Panc1 (cell line): ENCODE data around the gene INPPL1.

ENCODE experiments used
- CTCF ChIP-seq: fragments of 450-650 bp; IDR thresholded peaks from 2 replicates; pipeline ENCODE4 v1.5.1; 2017; ENCODE audit warnings: mild to moderate bottlenecking
- POLR2AphosphoS5 ChIP-seq: IDR thresholded peaks from 2 replicates; pipeline ENCODE4 v1.6.1; 2012; ENCODE audit warnings: mild to moderate bottlenecking, low read depth, low read length, moderate library complexity
- REST ChIP-seq, 2 experiments: IDR thresholded peaks; 2 replicates each; pipeline ENCODE4 v1.6.1; 2011 to 2012; ENCODE audit warnings: low read depth in 2 of 2, control low read depth in 1 of 2, low read length in 1 of 2, mild to moderate bottlenecking in 1 of 2, moderate library complexity in 1 of 2; ENCODE audit not compliant: insufficient read depth in 1 of 2
- SIN3A ChIP-seq: IDR thresholded peaks from 2 replicates; pipeline ENCODE4 v1.6.1; 2012; ENCODE audit warnings: low read depth, mild to moderate bottlenecking, low read length, moderate library complexity, borderline replicate concordance; ENCODE audit not compliant: insufficient read depth

- TF ChIP-seq CTCF (no peak), POLR2AphosphoS5 (no peak), REST (IDR thresholded peaks at IDR 0.05; ENCODE audit: insufficient read depth in 1 of 2, low read depth in 2 of 2, low read length in 1 of 2) (no peak), SIN3A (no peak)
These were observed 12.2 kb downstream of the INPPL1 start for GRCh38 chr11:72236774-72237111.
